HepG2 (cell line): ENCODE data around the gene LCAT. TPM values are rescaled to one million over a fixed set of nuclear protein-coding genes. Genes with fewer than 3 reads are reported as not detected.
A peak's percentile ranks its signal among the peaks of the same experiment; 100 is the strongest.

ENCODE experiments used
- ARNT2 ChIP-seq: sonication (generic); formaldehyde crosslinking; IDR thresholded peaks from 2 replicates; pipeline ENCODE4 v1.8.0; 2022; ENCODE audit warnings: mild to moderate bottlenecking, low read depth, missing genetic modification reagents, moderate library complexity
- CHCHD3 ChIP-seq: sonication (generic); formaldehyde crosslinking; IDR thresholded peaks from 2 replicates; pipeline ENCODE4 v1.8.0; 2022; ENCODE audit warnings: mild to moderate bottlenecking, missing genetic modification reagents, moderate library complexity
- ELF3 ChIP-seq: IDR thresholded peaks from 2 replicates; pipeline ENCODE4 v1.6.1; 2016; ENCODE audit warnings: missing genetic modification reagents, missing compliant biosample characterization
- FOXC1 ChIP-seq: sonication (generic); formaldehyde crosslinking; IDR thresholded peaks from 2 replicates; pipeline ENCODE4 v1.8.0; 2022; ENCODE audit warnings: mild to moderate bottlenecking, missing genetic modification reagents, borderline replicate concordance
- GABPA ChIP-seq, 2 experiments: IDR thresholded peaks; 2 replicates each; pipeline ENCODE4 v1.6.1; 2011 to 2016; ENCODE audit warnings: low read depth in 2 of 2, low read length in 1 of 2, missing biosample characterization in 1 of 2, missing genetic modification characterization in 1 of 2
- HDAC2 ChIP-seq: sonication (generic); formaldehyde crosslinking; IDR thresholded peaks from 2 replicates; pipeline ENCODE4 v1.4.0; 2020; ENCODE audit warnings: missing genetic modification reagents
- HOXA3 ChIP-seq: sonication (generic); formaldehyde crosslinking; IDR thresholded peaks from 2 replicates; pipeline ENCODE4 v1.5.0; 2020; ENCODE audit warnings: missing genetic modification reagents
- IRF2 ChIP-seq: IDR thresholded peaks from 2 replicates; pipeline ENCODE4 v1.6.1; 2018; ENCODE audit warnings: missing genetic modification reagents, missing compliant biosample characterization
- MED13 ChIP-seq: sonication (generic); formaldehyde crosslinking; IDR thresholded peaks from 2 replicates; pipeline ENCODE4 v1.5.0; 2020; ENCODE audit warnings: missing genetic modification reagents
- NFE2L1 ChIP-seq: sonication (generic); formaldehyde crosslinking; IDR thresholded peaks from 2 replicates; pipeline ENCODE4 v1.4.0; 2020; ENCODE audit warnings: missing genetic modification reagents, mild to moderate bottlenecking, borderline replicate concordance
- REL ChIP-seq: sonication (generic); formaldehyde crosslinking; conservative IDR thresholded peaks from 2 replicates; pipeline ENCODE4 v1.8.0; 2022; ENCODE audit warnings: mild to moderate bottlenecking, missing genetic modification reagents, moderate library complexity
- SKIL ChIP-seq: sonication (generic); formaldehyde crosslinking; IDR thresholded peaks from 2 replicates; pipeline ENCODE4 v1.8.0; 2022; ENCODE audit warnings: missing genetic modification reagents, mild to moderate bottlenecking, moderate library complexity, borderline replicate concordance
- SMAD1 ChIP-seq: sonication (generic); formaldehyde crosslinking; IDR thresholded peaks from 2 replicates; pipeline ENCODE4 v1.4.0; 2020; ENCODE audit warnings: missing genetic modification reagents, low read depth, mild to moderate bottlenecking, borderline replicate concordance
- THRA ChIP-seq: sonication (generic); formaldehyde crosslinking; IDR thresholded peaks from 2 replicates; pipeline ENCODE4 v1.4.0; 2020; ENCODE audit warnings: missing genetic modification reagents, borderline replicate concordance
- WIZ ChIP-seq: sonication (generic); formaldehyde crosslinking; IDR thresholded peaks from 2 replicates; pipeline ENCODE4 v1.5.1; 2020; ENCODE audit warnings: mild to moderate bottlenecking, missing genetic modification reagents
- ZNF121 ChIP-seq: sonication (generic); formaldehyde crosslinking; IDR thresholded peaks from 2 replicates; pipeline ENCODE4 v1.5.0; 2020; ENCODE audit warnings: mild to moderate bottlenecking, missing genetic modification reagents
- ZNF225 ChIP-seq: sonication (generic); formaldehyde crosslinking; IDR thresholded peaks from 2 replicates; pipeline ENCODE4 v1.4.0; 2020; ENCODE audit warnings: mild to moderate bottlenecking, missing genetic modification reagents
- ZNF3 ChIP-seq: IDR thresholded peaks from 2 replicates; pipeline ENCODE4 v1.7.0; 2017; ENCODE audit warnings: inconsistent platforms
- ZNF530 ChIP-seq: sonication (generic); formaldehyde crosslinking; IDR thresholded peaks from 2 replicates; pipeline ENCODE4 v1.5.0; 2020; ENCODE audit warnings: low read depth, mild to moderate bottlenecking, missing genetic modification reagents
- ZNF614 ChIP-seq: IDR thresholded peaks from 2 replicates; pipeline ENCODE4 v1.6.1; 2018; ENCODE audit warnings: missing biosample characterization, missing genetic modification reagents, inconsistent platforms, borderline replicate concordance
- ZNF777 ChIP-seq: sonication (generic); formaldehyde crosslinking; IDR thresholded peaks from 2 replicates; pipeline ENCODE4 v1.4.0; 2020; ENCODE audit warnings: missing genetic modification reagents
- polyA plus RNA-seq, 8 experiments: library from polyadenylated mRNA; depleted of rRNA in 3 of 8; stranded (reverse) in 7 of 8; unstranded in 1 of 8; fragments of >200 nt; fragmentation: Illumina TruSeq in 4 of 8; extraction: Trizol in 4 of 8; gene quantifications; 2 replicates each; pipeline versions ENCODE4 v1.2.1 to v1.2.3, GENCODE V29; 2011 to 2016; ENCODE audit warnings: low read depth in 4 of 8, missing spikeins in 1 of 8, mixed read lengths in 1 of 8; ENCODE audit not compliant: insufficient read depth in 1 of 8
- total RNA-seq, 5 experiments: library from RNA; depleted of rRNA; stranded (reverse); fragments of >200 nt; fragmentation: Illumina TruSeq; extraction: Trizol; gene quantifications; 2 replicates each; pipeline ENCODE4 v1.2.3, GENCODE V29; 2016; ENCODE audit warnings: low read depth in 1 of 5
- TF ChIP-seq, protein P1 (sequence below): IDR thresholded peaks from 2 replicates; pipeline ENCODE4 v1.6.1; 2018; ENCODE audit warnings: missing genetic modification reagents, mild to moderate bottlenecking, missing compliant biosample characterization
- TF ChIP-seq, protein P2 (sequence below), 2 experiments: sonication (generic) in 1 of 2; formaldehyde crosslinking in 1 of 2; IDR thresholded peaks; 2 replicates each; pipeline versions ENCODE4 v1.4.0 to v1.6.1; 2018 to 2020; ENCODE audit warnings: missing genetic modification reagents in 2 of 2, borderline replicate concordance in 1 of 2, low read depth in 1 of 2, mild to moderate bottlenecking in 1 of 2, missing biosample characterization in 1 of 2

Gene LCAT
- total and polyA plus RNA-seq, 2 of the 13 experiments (the other 11 are each of a cell fraction or from before 2014, with no cell fraction given), result 36.1 to 38.9 TPM

- TF ChIP-seq THRA (CRISPR knock-in tag) (no peak), FOXC1 (peak; percentile 49; the same call in 1 of the 2 replicates), CHCHD3 (CRISPR knock-in tag) (0 out of 2 replicates have a peak, but pooled peaks have one; percentile 1), GABPA (IDR thresholded peaks at IDR 0.05; ENCODE audit: low read depth, low read length) (no peak), GABPA (CRISPR knock-in tag; IDR thresholded peaks at IDR 0.05; ENCODE audit: low read depth) (no peak), ELF3 (peak; percentile 52), ZNF225 (CRISPR knock-in tag) (peak; percentile 26), SKIL (CRISPR knock-in tag) (peak; percentile 58), WIZ (CRISPR knock-in tag) (peak; percentile 33; the same call in 1 of the 2 replicates), SMAD1 (CRISPR knock-in tag) (peak; percentile 54; the same call in 1 of the 2 replicates), HDAC2 (no peak), ZNF614 (CRISPR knock-in tag) (0 out of 2 replicates have a peak, but pooled peaks have one; percentile 11), NFE2L1 (CRISPR knock-in tag) (no peak), ARNT2 (CRISPR knock-in tag) (0 out of 2 replicates have a peak, but pooled peaks have one; percentile 13), ZNF530 (CRISPR knock-in tag) (peak; percentile 79; the same call in 1 of the 2 replicates), IRF2 (CRISPR knock-in tag) (peak; percentile 57; the same call in 1 of the 2 replicates), ZNF3 (no peak), ZNF121 (CRISPR knock-in tag) (peak; percentile 13; the same call in 1 of the 2 replicates), HOXA3 (CRISPR knock-in tag) (no peak), ZNF777 (CRISPR knock-in tag) (no peak), MED13 (CRISPR knock-in tag) (0 out of 2 replicates have a peak, but pooled peaks have one; percentile 10), REL (CRISPR knock-in tag) (0 out of 2 replicates have a peak, but pooled peaks have one; percentile 2)
- TF ChIP-seq, protein P1, sequence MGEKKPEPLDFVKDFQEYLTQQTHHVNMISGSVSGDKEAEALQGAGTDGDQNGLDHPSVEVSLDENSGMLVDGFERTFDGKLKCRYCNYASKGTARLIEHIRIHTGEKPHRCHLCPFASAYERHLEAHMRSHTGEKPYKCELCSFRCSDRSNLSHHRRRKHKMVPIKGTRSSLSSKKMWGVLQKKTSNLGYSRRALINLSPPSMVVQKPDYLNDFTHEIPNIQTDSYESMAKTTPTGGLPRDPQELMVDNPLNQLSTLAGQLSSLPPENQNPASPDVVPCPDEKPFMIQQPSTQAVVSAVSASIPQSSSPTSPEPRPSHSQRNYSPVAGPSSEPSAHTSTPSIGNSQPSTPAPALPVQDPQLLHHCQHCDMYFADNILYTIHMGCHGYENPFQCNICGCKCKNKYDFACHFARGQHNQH (CRISPR knock-in tag), result no peak; the same call in 1 of the 2 replicates
- TF ChIP-seq, protein P2, sequence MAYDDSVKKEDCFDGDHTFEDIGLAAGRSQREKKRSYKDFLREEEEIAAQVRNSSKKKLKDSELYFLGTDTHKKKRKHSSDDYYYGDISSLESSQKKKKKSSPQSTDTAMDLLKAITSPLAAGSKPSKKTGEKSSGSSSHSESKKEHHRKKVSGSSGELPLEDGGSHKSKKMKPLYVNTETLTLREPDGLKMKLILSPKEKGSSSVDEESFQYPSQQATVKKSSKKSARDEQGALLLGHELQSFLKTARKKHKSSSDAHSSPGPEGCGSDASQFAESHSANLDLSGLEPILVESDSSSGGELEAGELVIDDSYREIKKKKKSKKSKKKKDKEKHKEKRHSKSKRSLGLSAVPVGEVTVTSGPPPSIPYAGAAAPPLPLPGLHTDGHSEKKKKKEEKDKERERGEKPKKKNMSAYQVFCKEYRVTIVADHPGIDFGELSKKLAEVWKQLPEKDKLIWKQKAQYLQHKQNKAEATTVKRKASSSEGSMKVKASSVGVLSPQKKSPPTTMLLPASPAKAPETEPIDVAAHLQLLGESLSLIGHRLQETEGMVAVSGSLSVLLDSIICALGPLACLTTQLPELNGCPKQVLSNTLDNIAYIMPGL (CRISPR knock-in tag; IDR thresholded peaks at IDR 0.05; ENCODE audit: borderline replicate concordance in 1 of 2, low read depth in 1 of 2), result peak; percentile 18 to 79; a peak in 2 of 4 replicates
Observed at GRCh38 chr16:67936124-67936879, 7.6 kb downstream of the LCAT start, which contains the start of gene PSMB10 (continued).
